ENCODE data around the gene CFH. TPM values are rescaled to one million over a fixed set of nuclear protein-coding genes. Genes with fewer than 3 reads are reported as not detected.

Gene CFH
- 1 to 10 TPM in 1 of 2 experiments, under 1 TPM in 1; 0.93 to 1.1 TPM for total RNA-seq
- polyA plus RNA-seq = 11.2 TPM

- peak within 1 kb of the TSS; percentile 65 to 83 (median 81) for H3K4me3 Mint-ChIP-seq
- H3K27ac Mint-ChIP-seq = peak within 1 kb of the TSS in 6 of 8 donors; percentile 23 to 83 (median 47)
- no peak for DNase-seq
- Histone ChIP-seq H3K36me3 (ENCODE audit: insufficient read depth, low read length) (no peaks in the 10 kb centered on the region), H3K27me3 (ENCODE audit: insufficient read depth, low read length, poor library complexity, severe bottlenecking) (no peaks in the 10 kb centered on the region), H3K4me1 (ENCODE audit: insufficient read depth, low read length) (no peaks in the 10 kb centered on the region), H3K27ac (ENCODE audit: low read depth, low read length) (peak within 1 kb of the TSS; percentile 51), H3K9me3 (ENCODE audit: low read length) (no peaks in the 10 kb centered on the region), H3K4me3 (ENCODE audit: low read length) (peak within 1 kb of the TSS; percentile 26)
- ChIA-PET CTCF (interaction anchor here (0.8 kb wide), 1 partner anchor 9 kb away, joined by 3 read pairs; no protein-coding TSS in a partner anchor), POLR2A (no interaction called here)
- H3K27me3 Mint-ChIP-seq = peaks cover 1 to 3% of the 10 kb centered on the region in 2 donors
- no peaks in the 10 kb centered on the region for H3K9me3 Mint-ChIP-seq
- peaks cover 21 to 46% (median 24%) of the 10 kb centered on the region in 3 donors for H3K4me1 Mint-ChIP-seq
- H3K36me3 Mint-ChIP-seq = no peaks in the 10 kb centered on the region
Observed at GRCh38 chr1:196651637-196652215, at the start of gene CFH. Gene CFH, plus strand, starts transcription at chr1:196652043. Its CDS starts 75 bp downstream, at chr1:196652118.

GRCh38 chr1:196603651-196604050 lies 48.2 kb upstream of the CFH start:
- peaks cover 6 to 29% of the 10 kb centered on the region in 2 donors for H3K27me3 Mint-ChIP-seq
- Histone ChIP-seq H3K27me3 (ENCODE audit: insufficient read depth, low read length, poor library complexity, severe bottlenecking) (peaks cover 6% of the 10 kb centered on the region), H3K27ac (ENCODE audit: low read depth, low read length) (no peak overlapping the region), H3K9me3 (ENCODE audit: low read length) (no peaks in the 10 kb centered on the region), H3K36me3 (ENCODE audit: insufficient read depth, low read length) (no peaks in the 10 kb centered on the region), H3K4me3 (ENCODE audit: low read length) (no peak overlapping the region), H3K4me1 (ENCODE audit: insufficient read depth, low read length) (peaks cover 6% of the 10 kb centered on the region)
- H3K4me1 Mint-ChIP-seq = peaks cover 0 to 8% (median 4%) of the 10 kb centered on the region in 3 donors
- no peak overlapping the region for H3K4me3 Mint-ChIP-seq
- POLR2A ChIA-PET = no interaction called here
- no peaks in the 10 kb centered on the region for H3K36me3 Mint-ChIP-seq
- no peak for DNase-seq
- H3K9me3 Mint-ChIP-seq = no peaks in the 10 kb centered on the region
- CTCF ChIA-PET = no interaction called here
- H3K27ac Mint-ChIP-seq = no peak overlapping the region

- H3K4me3 ChIP-seq (ENCODE audit: low read length) = no peak overlapping the region
Observed at GRCh38 chr1:196607981-196608380, 43.9 kb upstream of the CFH start.

GRCh38 chr1:196608390-196609369 lies 43.2 kb upstream of the CFH start, which contains the start of gene KCNT2:
Gene KCNT2, minus strand, starts transcription at chr1:196608440. Its CDS starts 131 bp downstream, at chr1:196608309.
- Mint-ChIP-seq H3K27ac (no peak within 1 kb of the TSS), H3K27me3 (peaks cover 8 to 31% of the 10 kb centered on the region in 2 donors), H3K36me3 (no peaks in the 10 kb centered on the region), H3K9me3 (peaks cover 0 to 4% (median 0%) of the 10 kb centered on the region in 5 donors), H3K4me3 (peak within 1 kb of the TSS; percentile 41 to 89 (median 61)), H3K4me1 (peaks cover 0 to 8% (median 6%) of the 10 kb centered on the region in 3 donors)
- no peaks in the 10 kb centered on the region for H3K36me3 ChIP-seq (ENCODE audit: insufficient read depth, low read length)
- ChIA-PET POLR2A (no interaction called here), CTCF (no interaction called here)
- peak in 2 of 5 donors; percentile 10 to 42 for DNase-seq
- peaks cover 6% of the 10 kb centered on the region for H3K4me1 ChIP-seq (ENCODE audit: insufficient read depth, low read length)
- H3K9me3 ChIP-seq (ENCODE audit: low read length) = no peaks in the 10 kb centered on the region
- no peak within 1 kb of the TSS for H3K4me3 ChIP-seq (ENCODE audit: low read length)
- H3K27ac ChIP-seq (ENCODE audit: low read depth, low read length) = no peak within 1 kb of the TSS
- H3K27me3 ChIP-seq (ENCODE audit: insufficient read depth, low read length, poor library complexity, severe bottlenecking) = peaks cover 4% of the 10 kb centered on the region

More at GRCh38 chr1:196607981-196608380, 43.9 kb upstream of the CFH start:
- H3K27me3 ChIP-seq (ENCODE audit: insufficient read depth, low read length, poor library complexity, severe bottlenecking) = peaks cover 6% of the 10 kb centered on the region
- no peak overlapping the region for H3K27ac ChIP-seq (ENCODE audit: low read depth, low read length)
- H3K36me3 Mint-ChIP-seq = no peaks in the 10 kb centered on the region
- H3K4me3 Mint-ChIP-seq = peak overlapping the region; percentile 41 to 89 (median 61)
- no peak for DNase-seq
- H3K27ac Mint-ChIP-seq = no peak overlapping the region
- ChIA-PET POLR2A (no interaction called here), CTCF (no interaction called here)
- no peaks in the 10 kb centered on the region for H3K36me3 ChIP-seq (ENCODE audit: insufficient read depth, low read length)
- peaks cover 6% of the 10 kb centered on the region for H3K4me1 ChIP-seq (ENCODE audit: insufficient read depth, low read length)
- peaks cover 8 to 33% of the 10 kb centered on the region in 2 donors for H3K27me3 Mint-ChIP-seq
- H3K4me1 Mint-ChIP-seq = peaks cover 0 to 8% (median 6%) of the 10 kb centered on the region in 3 donors
- H3K9me3 Mint-ChIP-seq = peaks cover 0 to 3% (median 0%) of the 10 kb centered on the region in 5 donors
- H3K9me3 ChIP-seq (ENCODE audit: low read length) = no peaks in the 10 kb centered on the region

GRCh38 chr1:196609370-196609737 lies 42.5 kb upstream of the CFH start:
- POLR2A ChIA-PET = no interaction called here

GRCh38 chr1:196611873-196612272 lies 40.0 kb upstream of the CFH start:
- H3K36me3 ChIP-seq (ENCODE audit: insufficient read depth, low read length) = no peaks in the 10 kb centered on the region
- Mint-ChIP-seq H3K27me3 (peaks cover 5 to 19% of the 10 kb centered on the region in 2 donors), H3K9me3 (peaks cover 0 to 4% (median 0%) of the 10 kb centered on the region in 5 donors), H3K4me3 (no peak overlapping the region), H3K36me3 (no peaks in the 10 kb centered on the region), H3K27ac (no peak overlapping the region), H3K4me1 (peaks cover 0 to 8% (median 6%) of the 10 kb centered on the region in 3 donors)
- peaks cover 6% of the 10 kb centered on the region for H3K4me1 ChIP-seq (ENCODE audit: insufficient read depth, low read length)
- CTCF ChIA-PET = no interaction called here
- DNase-seq = no peak
- no peaks in the 10 kb centered on the region for H3K27me3 ChIP-seq (ENCODE audit: insufficient read depth, low read length, poor library complexity, severe bottlenecking)
- no peak overlapping the region for H3K4me3 ChIP-seq (ENCODE audit: low read length)
- POLR2A ChIA-PET = no interaction called here
- H3K9me3 ChIP-seq (ENCODE audit: low read length) = no peaks in the 10 kb centered on the region
- no peak overlapping the region for H3K27ac ChIP-seq (ENCODE audit: low read depth, low read length)

More at GRCh38 chr1:196609370-196609737, 42.5 kb upstream of the CFH start:
- H3K27ac ChIP-seq (ENCODE audit: low read depth, low read length) = no peak overlapping the region
- no peaks in the 10 kb centered on the region for H3K27me3 ChIP-seq (ENCODE audit: insufficient read depth, low read length, poor library complexity, severe bottlenecking)
- CTCF ChIA-PET = no interaction called here
- Mint-ChIP-seq H3K27ac (no peak overlapping the region), H3K27me3 (peaks cover 8 to 24% of the 10 kb centered on the region in 2 donors), H3K4me3 (no peak overlapping the region), H3K4me1 (peaks cover 0 to 8% (median 6%) of the 10 kb centered on the region in 3 donors), H3K9me3 (peaks cover 0 to 4% (median 0%) of the 10 kb centered on the region in 5 donors), H3K36me3 (no peaks in the 10 kb centered on the region)
- no peaks in the 10 kb centered on the region for H3K36me3 ChIP-seq (ENCODE audit: insufficient read depth, low read length)
- H3K4me1 ChIP-seq (ENCODE audit: insufficient read depth, low read length) = peaks cover 6% of the 10 kb centered on the region
- no peaks in the 10 kb centered on the region for H3K9me3 ChIP-seq (ENCODE audit: low read length)
- H3K4me3 ChIP-seq (ENCODE audit: low read length) = no peak overlapping the region
- DNase-seq = no peak

GRCh38 chr1:196619721-196620120 lies 32.1 kb upstream of the CFH start:
- H3K27me3 Mint-ChIP-seq = peaks cover 0 to 1% of the 10 kb centered on the region in 2 donors
- no peaks in the 10 kb centered on the region for H3K27me3 ChIP-seq (ENCODE audit: insufficient read depth, low read length, poor library complexity, severe bottlenecking)
- H3K4me3 Mint-ChIP-seq = no peak overlapping the region
- ChIA-PET POLR2A (no interaction called here), CTCF (no interaction called here)
- H3K9me3 ChIP-seq (ENCODE audit: low read length) = no peaks in the 10 kb centered on the region
- no peak overlapping the region for H3K27ac ChIP-seq (ENCODE audit: low read depth, low read length)
- H3K9me3 Mint-ChIP-seq = no peaks in the 10 kb centered on the region
- no peak for DNase-seq
- no peak overlapping the region for H3K4me3 ChIP-seq (ENCODE audit: low read length)
- H3K36me3 ChIP-seq (ENCODE audit: insufficient read depth, low read length) = no peaks in the 10 kb centered on the region
- no peaks in the 10 kb centered on the region for H3K4me1 ChIP-seq (ENCODE audit: insufficient read depth, low read length)
- H3K27ac Mint-ChIP-seq = no peak overlapping the region
- no peaks in the 10 kb centered on the region for H3K4me1 Mint-ChIP-seq
- no peaks in the 10 kb centered on the region for H3K36me3 Mint-ChIP-seq

GRCh38 chr1:196623079-196623478 lies 28.8 kb upstream of the CFH start:
- Mint-ChIP-seq H3K9me3 (peaks cover 0 to 11% (median 3%) of the 10 kb centered on the region in 5 donors), H3K27ac (no peak overlapping the region), H3K27me3 (no peaks in the 10 kb centered on the region), H3K4me3 (no peak overlapping the region), H3K4me1 (no peaks in the 10 kb centered on the region), H3K36me3 (no peaks in the 10 kb centered on the region)
- H3K36me3 ChIP-seq (ENCODE audit: insufficient read depth, low read length) = no peaks in the 10 kb centered on the region
- no peaks in the 10 kb centered on the region for H3K27me3 ChIP-seq (ENCODE audit: insufficient read depth, low read length, poor library complexity, severe bottlenecking)
- H3K4me3 ChIP-seq (ENCODE audit: low read length) = no peak overlapping the region
- no peak overlapping the region for H3K27ac ChIP-seq (ENCODE audit: low read depth, low read length)
- CTCF ChIA-PET = no interaction called here
- H3K9me3 ChIP-seq (ENCODE audit: low read length) = no peaks in the 10 kb centered on the region
- H3K4me1 ChIP-seq (ENCODE audit: insufficient read depth, low read length) = no peaks in the 10 kb centered on the region
- POLR2A ChIA-PET = no interaction called here
- DNase-seq = no peak
